Erythroblast (primary cell): ENCODE measurements around the gene OS9.

Source experiments
- GATA1 ChIP-seq: IDR thresholded peaks from 2 replicates; pipeline ENCODE4 v1.6.1; 2011; ENCODE audit warnings: low read depth, mild to moderate bottlenecking, control low read depth, low read length, moderate library complexity
- POLR2A ChIP-seq: IDR thresholded peaks from 2 replicates; pipeline ENCODE4 v1.6.1; 2011; ENCODE audit warnings: mild to moderate bottlenecking, low read length

DNA sequence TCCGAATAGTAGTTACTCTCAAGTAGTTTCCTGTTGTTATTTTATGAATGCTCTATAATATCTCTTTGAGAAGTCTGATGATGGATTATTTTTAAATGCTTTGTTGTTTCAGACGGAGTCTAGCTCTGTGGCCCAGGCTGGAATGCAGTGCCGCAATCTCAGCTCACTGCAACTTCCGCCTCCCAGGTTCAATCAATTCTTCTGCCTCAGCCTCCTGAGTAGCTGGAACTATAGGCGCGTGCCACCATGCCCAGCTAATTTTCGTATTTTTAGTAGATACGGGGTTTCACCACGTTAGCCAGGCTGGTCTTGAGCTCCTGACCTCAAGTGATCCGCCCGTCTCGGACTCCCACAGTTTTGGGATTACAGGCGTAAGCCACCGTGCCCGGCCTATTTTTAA, 1.4 kb upstream of the OS9 start:
- TF ChIP-seq POLR2A: no peak
- TF ChIP-seq GATA1: no peak
